T-helper 1 cell treated with Interleukin-12 subunit alpha and Interleukin-12 subunit beta and Interleukin-4 antibody, amounts not matched to agents 30 μg/mL and 1 μg/mL, for 36 hours (primary cell): Measurements from ENCODE around the gene NDE1.
A peak's percentile ranks its signal among the peaks of the same experiment; 100 is the strongest.
"Not testable (repeated sequence)": the region's sequence is repeated elsewhere in the genome, so short reads cannot be mapped to it uniquely, and the experiment has no call there.

Experiments
- H3K27ac Mint-ChIP-seq: one replicate; pipeline ENCODE4 v1.8.0; 2021; ENCODE audit warnings: mild to moderate bottlenecking, mixed read lengths
- H3K27me3 Mint-ChIP-seq: one replicate; pipeline ENCODE4 v1.8.0; 2021; ENCODE audit warnings: low read depth, mixed read lengths
- H3K36me3 Mint-ChIP-seq: one replicate; pipeline ENCODE4 v1.8.0; 2021; ENCODE audit warnings: low read depth, mixed read lengths
- H3K4me1 Mint-ChIP-seq: one replicate; pipeline ENCODE4 v1.8.0; 2021; ENCODE audit warnings: low read depth, mixed read lengths
- H3K4me3 Mint-ChIP-seq: one replicate; pipeline ENCODE4 v1.8.0; 2021; ENCODE audit warnings: mild to moderate bottlenecking, moderate library complexity, mixed read lengths
- H3K9me3 Mint-ChIP-seq: one replicate; pipeline ENCODE4 v1.8.0; 2021; ENCODE audit warnings: mixed read lengths

NDE1 gene

GRCh38 chr16:15650019-15650697 lies at the start of gene NDE1:
Gene NDE1 (plus strand): TSS chr16:15650245. CDS start chr16:15664779, 14,534 bp downstream.
- Mint-ChIP-seq H3K9me3 (no peaks in the 10 kb centered on the region), H3K27ac (peak within 1 kb of the TSS; percentile 99), H3K27me3 (no peaks in the 10 kb centered on the region), H3K36me3 (peaks cover 19% of the 10 kb centered on the region), H3K4me1 (peaks cover 21% of the 10 kb centered on the region), H3K4me3 (peak within 1 kb of the TSS; percentile 100)

- H3K4me1 Mint-ChIP-seq: peaks cover 5% of the 10 kb centered on the region
- no peaks in the 10 kb centered on the region for H3K27me3 Mint-ChIP-seq
- H3K9me3 Mint-ChIP-seq: no peaks in the 10 kb centered on the region
- H3K4me3 Mint-ChIP-seq: no peak overlapping the region
- no peak overlapping the region for H3K27ac Mint-ChIP-seq
- H3K36me3 Mint-ChIP-seq: peaks cover 64% of the 10 kb centered on the region
Observed at GRCh38 chr16:15601212-15601879, 48.7 kb upstream of the NDE1 start.

- Mint-ChIP-seq H3K27me3 (no peaks in the 10 kb centered on the region), H3K4me1 (peaks cover 8% of the 10 kb centered on the region), H3K4me3 (no peak overlapping the region), H3K36me3 (peaks cover 64% of the 10 kb centered on the region), H3K9me3 (no peaks in the 10 kb centered on the region), H3K27ac (no peak overlapping the region)
Observed at GRCh38 chr16:15602285-15603044, 47.6 kb upstream of the NDE1 start.

- H3K4me3 Mint-ChIP-seq: no peak overlapping the region
- H3K4me1 Mint-ChIP-seq: peaks cover 6% of the 10 kb centered on the region
- H3K9me3 Mint-ChIP-seq: no peaks in the 10 kb centered on the region
- no peaks in the 10 kb centered on the region for H3K27me3 Mint-ChIP-seq
- H3K36me3 Mint-ChIP-seq: peaks cover 65% of the 10 kb centered on the region
- H3K27ac Mint-ChIP-seq: no peak overlapping the region
Observed at GRCh38 chr16:15604460-15605440, 45.3 kb upstream of the NDE1 start.

GRCh38 chr16:15605839-15606517 lies 44.1 kb upstream of the NDE1 start:
- H3K9me3 Mint-ChIP-seq: no peaks in the 10 kb centered on the region
- no peak overlapping the region for H3K27ac Mint-ChIP-seq
- H3K36me3 Mint-ChIP-seq: peaks cover 63% of the 10 kb centered on the region
- H3K27me3 Mint-ChIP-seq: no peaks in the 10 kb centered on the region
- peaks cover 6% of the 10 kb centered on the region for H3K4me1 Mint-ChIP-seq
- H3K4me3 Mint-ChIP-seq: no peak overlapping the region

GRCh38 chr16:15606518-15607220 lies 43.4 kb upstream of the NDE1 start:
- Mint-ChIP-seq H3K36me3 (peaks cover 58% of the 10 kb centered on the region), H3K27me3 (no peaks in the 10 kb centered on the region), H3K9me3 (no peaks in the 10 kb centered on the region), H3K4me3 (no peak overlapping the region), H3K4me1 (peaks cover 6% of the 10 kb centered on the region), H3K27ac (peak overlapping the region; percentile 28)

- not testable (repeated sequence) for H3K4me1 Mint-ChIP-seq, H3K27ac Mint-ChIP-seq, H3K4me3 Mint-ChIP-seq, H3K27me3 Mint-ChIP-seq, H3K9me3 Mint-ChIP-seq
- H3K36me3 Mint-ChIP-seq: peaks cover 56% of the 10 kb centered on the region
Observed at GRCh38 chr16:15607221-15607699, 42.8 kb upstream of the NDE1 start.

GRCh38 chr16:15607700-15608396 lies 42.2 kb upstream of the NDE1 start:
- Mint-ChIP-seq H3K9me3 (no peaks in the 10 kb centered on the region), H3K27ac (no peak overlapping the region), H3K4me3 (no peak overlapping the region), H3K27me3 (no peaks in the 10 kb centered on the region), H3K36me3 (peaks cover 57% of the 10 kb centered on the region), H3K4me1 (peaks cover 6% of the 10 kb centered on the region)

GRCh38 chr16:15608398-15609285 lies 41.4 kb upstream of the NDE1 start:
- Mint-ChIP-seq H3K36me3 (peaks cover 55% of the 10 kb centered on the region), H3K27ac (no peak overlapping the region), H3K9me3 (no peaks in the 10 kb centered on the region), H3K4me3 (no peak overlapping the region), H3K4me1 (peaks cover 6% of the 10 kb centered on the region), H3K27me3 (no peaks in the 10 kb centered on the region)

GRCh38 chr16:15609286-15609649 lies 40.8 kb upstream of the NDE1 start:
- H3K27me3 Mint-ChIP-seq: no peaks in the 10 kb centered on the region
- H3K27ac Mint-ChIP-seq: no peak overlapping the region
- H3K4me3 Mint-ChIP-seq: no peak overlapping the region
- H3K36me3 Mint-ChIP-seq: peaks cover 52% of the 10 kb centered on the region
- no peaks in the 10 kb centered on the region for H3K9me3 Mint-ChIP-seq
- H3K4me1 Mint-ChIP-seq: peaks cover 6% of the 10 kb centered on the region

GRCh38 chr16:15610369-15610871 lies 39.6 kb upstream of the NDE1 start:
- no peak overlapping the region for H3K27ac Mint-ChIP-seq
- H3K4me3 Mint-ChIP-seq: no peak overlapping the region
- peaks cover 6% of the 10 kb centered on the region for H3K4me1 Mint-ChIP-seq
- H3K36me3 Mint-ChIP-seq: peaks cover 52% of the 10 kb centered on the region
- no peaks in the 10 kb centered on the region for H3K27me3 Mint-ChIP-seq
- no peaks in the 10 kb centered on the region for H3K9me3 Mint-ChIP-seq

- Mint-ChIP-seq H3K4me1 (peaks cover 2% of the 10 kb centered on the region), H3K27me3 (no peaks in the 10 kb centered on the region), H3K4me3 (no peak overlapping the region), H3K36me3 (peaks cover 50% of the 10 kb centered on the region), H3K9me3 (no peaks in the 10 kb centered on the region), H3K27ac (no peak overlapping the region)
Observed at GRCh38 chr16:15611610-15612009, 38.4 kb upstream of the NDE1 start.
